Kidney capillary endothelial cell (primary cell): ENCODE data around the gene BECN2.
"Not testable (repeated sequence)": the region's sequence is repeated elsewhere in the genome, so short reads cannot be mapped to it uniquely, and the experiment has no call there.

Source experiments
- DNase-seq: peaks from one replicate; pipeline ENCODE4 v3.0.0-alpha.2; 2018; ENCODE audit warnings: low spot score

BECN2 gene

DNA sequence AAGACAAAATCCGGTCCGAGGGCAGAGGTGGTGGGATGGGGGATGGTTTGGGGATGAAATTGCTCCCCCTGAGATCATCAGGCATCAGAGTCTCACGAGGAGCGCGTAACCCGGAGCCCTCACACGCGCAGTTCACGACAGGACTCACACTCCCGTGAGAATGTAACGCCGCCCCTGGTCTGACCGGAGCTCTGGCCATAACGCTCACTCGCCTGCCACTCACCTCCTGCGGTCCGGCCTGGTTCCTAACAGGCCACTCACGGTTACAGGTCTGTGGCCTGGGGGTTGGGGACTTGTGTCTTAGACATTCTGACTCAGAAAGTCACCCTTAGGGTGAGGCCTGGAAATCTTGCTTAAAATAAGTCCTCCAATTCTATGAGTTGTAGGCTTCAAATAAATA is 21.5 kb downstream of the BECN2 start:
- no peak for DNase-seq

DNA sequence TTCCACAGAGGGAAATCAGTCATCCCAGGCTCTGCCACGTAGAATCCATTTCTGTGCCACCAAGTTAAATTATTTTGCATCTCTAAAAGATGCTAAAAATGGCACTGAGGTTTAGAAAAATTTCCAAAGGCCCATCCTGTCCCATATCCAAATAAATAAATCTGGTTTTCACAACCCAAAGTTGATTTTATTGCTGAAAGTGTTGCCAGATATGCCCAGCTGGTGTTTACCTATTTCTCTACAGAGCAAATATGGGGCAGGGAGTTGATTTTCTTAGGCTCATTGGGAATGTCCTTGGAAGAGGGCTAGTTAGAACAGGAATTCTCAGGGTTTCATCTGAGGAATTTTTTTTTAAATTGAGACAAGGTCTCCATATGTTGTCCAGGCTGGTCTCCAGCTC is 22.4 kb downstream of the BECN2 start:
- no peak for DNase-seq

DNA sequence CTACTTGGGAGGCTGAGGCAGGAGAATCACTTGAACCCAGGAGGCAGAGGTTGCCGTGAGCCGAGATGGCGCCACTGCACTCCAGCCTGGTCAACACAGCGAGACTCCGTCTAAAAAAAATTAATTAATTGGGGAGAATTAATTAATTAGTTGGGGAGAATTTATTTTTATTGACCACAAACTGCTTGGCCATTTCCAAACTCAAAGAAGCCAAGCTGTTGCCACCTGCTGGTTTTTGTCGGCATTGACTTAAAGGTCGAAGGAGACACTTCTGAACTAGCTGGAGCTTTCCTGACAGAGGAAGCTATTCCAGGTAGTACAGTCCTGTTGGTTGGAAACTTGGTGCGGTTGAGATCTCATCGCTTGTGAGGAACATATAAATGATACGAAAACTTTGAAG is 28.2 kb downstream of the BECN2 start:
- DNase-seq = peak; percentile 28

DNA sequence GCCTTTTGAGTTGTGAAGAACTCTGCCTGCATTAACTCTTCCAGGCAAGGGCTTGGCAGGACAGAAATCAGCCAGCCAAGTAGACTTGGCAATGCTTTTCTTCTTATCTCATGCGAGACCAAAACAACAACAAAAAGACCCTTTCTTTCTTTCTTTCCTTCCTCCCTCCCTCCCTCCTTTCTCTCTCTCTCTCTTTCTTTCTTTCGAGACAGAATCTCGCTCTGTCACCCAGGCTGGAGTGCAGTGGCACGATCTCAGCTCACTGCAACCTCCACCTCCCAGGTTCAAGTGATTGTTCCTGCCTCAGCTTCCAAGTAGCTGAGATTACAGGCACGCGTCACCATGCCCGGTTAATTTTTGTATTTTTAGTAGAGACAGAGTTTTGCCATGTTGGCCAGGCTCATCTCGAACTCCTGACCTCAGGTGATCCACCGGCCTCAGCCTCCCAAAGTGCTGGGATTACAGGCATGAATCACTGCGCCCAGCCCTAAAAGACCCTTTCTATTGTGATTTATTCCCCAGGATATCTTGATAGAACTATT is 30.9 kb downstream of the BECN2 start:
- not testable (repeated sequence) for DNase-seq

DNA sequence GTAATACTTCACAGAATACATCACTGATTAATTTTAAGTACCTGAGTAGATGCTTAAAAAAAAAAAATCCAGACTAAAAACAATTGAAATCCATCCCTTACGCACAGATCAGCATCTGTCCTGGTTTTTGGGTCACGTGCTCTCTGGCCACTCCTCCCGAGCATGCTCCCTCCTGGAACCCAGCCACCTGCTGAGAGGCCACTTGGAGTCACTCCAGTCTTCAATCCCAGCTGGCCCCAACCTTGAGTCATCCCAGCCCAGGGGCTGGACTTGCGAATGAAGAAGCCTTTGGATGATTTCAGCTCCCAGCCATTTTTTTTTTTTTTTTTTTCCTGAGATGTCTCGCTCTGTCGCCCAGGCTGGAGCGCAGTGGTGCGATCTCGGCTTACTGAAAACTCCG is 32.5 kb downstream of the BECN2 start:
- no peak for DNase-seq

DNA sequence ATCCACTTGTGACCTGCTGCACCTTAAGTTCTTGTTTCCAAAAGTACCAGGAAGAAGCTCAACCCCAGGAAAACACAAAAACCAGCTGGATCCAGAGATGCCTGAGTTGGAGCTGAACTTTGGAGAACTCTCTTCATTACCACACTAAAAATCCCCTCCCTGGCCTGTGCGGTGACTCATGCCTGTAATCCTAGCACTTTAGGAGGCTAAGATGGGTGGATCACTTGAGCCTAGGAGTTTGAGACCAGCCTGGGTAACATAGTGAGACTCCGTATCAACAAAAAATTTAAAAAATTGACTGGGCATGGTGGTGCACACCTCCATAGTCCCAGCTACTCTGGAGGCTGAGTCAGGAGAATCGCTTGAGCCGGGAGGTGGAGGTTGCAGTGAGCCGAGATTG is 35.2 kb downstream of the BECN2 start:
- no peak for DNase-seq

DNA sequence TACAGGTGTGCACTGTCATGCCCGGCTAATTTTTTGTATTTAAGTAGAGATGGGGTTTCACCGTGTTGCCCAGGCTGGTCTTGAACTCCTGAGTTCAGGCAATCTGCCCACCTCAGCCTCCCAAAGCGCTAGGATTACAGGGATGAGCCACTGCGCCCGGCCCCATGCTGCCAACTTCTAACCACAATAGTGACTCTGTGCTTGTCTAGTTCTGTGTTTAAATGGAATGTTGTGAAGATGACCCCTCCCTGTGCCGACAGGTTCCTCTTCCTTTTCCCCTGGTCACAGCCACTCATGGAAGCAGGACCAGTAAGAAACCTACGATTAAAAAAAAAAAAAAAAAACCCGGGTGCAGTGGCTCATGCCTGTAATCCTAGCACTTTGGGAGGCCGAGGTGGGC is 36.6 kb downstream of the BECN2 start:
- no peak for DNase-seq

DNA sequence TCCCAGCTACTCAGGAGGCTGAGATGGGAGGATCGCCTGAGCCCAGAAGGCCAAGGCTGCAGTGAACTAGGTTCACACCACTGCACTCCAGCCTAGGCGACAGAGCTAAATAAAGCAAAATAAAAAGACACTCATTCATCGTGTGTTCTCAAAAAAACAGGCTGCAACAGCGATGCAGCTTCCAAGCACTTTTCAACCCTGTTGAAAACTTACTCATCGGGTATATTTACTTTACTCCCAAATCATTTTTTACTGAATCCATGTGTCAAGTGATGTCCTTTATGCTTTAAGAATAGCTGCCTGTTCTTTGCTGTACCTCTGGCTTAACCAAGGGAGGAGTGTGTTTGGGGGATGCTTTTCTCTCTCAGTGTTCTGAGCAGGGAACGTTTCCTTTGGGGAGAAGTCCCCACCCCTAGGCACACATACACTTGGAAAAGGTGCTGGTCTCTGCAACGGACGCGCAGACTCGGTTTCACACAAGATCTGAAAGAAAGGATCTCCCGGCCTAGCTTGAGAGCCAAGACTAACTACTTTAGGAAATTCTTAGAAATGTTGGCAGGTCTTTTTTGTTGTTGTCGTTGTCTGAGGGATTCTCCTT is 39.9 kb downstream of the BECN2 start:
- no peak for DNase-seq

DNA sequence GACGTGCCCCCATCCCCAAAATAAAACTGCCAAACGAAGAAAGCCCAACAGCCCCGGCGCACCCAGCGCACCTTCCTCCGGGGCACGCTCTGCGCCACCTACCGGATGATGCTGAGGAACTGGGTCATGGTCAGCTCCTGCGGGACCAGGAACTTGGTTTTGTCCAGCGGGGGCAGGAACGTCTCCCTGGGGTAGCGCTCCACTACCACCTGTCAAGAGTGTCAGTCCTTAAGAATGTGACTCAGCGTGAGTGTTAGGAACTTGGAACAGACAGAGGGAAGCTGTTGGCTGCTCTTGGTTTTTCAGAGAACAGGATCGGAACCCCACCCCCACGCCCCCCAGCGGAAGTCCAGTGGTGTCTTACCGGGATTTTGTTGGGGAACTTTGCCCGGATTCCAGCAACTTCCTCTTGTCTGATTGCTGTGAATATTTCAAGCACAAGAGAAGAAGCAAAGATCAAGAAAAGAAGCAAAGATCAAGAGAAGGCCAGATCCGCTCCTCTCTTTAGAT is 40.9 kb downstream of the BECN2 start:
- peak; percentile 59 for DNase-seq

DNA sequence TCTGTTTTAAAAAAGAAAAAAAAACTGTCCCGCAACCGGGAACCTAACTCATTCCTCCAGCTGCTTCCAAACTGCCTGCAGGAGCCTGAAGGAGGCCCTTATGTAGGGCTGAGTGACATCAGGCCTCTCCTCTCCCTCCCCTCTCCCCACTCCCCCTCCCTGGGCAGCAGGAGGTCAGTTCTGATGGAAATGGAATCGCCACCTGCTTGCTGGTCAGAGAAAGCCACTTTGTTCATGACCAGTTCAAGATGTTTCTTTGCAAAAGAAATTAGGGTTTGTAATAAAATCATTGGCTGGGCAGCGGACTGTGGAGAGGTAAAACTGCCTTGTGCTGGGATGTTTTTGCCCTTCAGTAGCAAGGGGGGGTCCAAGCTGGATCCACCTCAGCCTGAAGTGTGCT is 41.5 kb downstream of the BECN2 start, which contains the start of gene MAP1LC3C:
MAP1LC3C (minus strand) TSS at position 73 of the 400 bp plus-strand sequence. CDS start 90 bp downstream, outside the sequence.
- no peak for DNase-seq

DNA sequence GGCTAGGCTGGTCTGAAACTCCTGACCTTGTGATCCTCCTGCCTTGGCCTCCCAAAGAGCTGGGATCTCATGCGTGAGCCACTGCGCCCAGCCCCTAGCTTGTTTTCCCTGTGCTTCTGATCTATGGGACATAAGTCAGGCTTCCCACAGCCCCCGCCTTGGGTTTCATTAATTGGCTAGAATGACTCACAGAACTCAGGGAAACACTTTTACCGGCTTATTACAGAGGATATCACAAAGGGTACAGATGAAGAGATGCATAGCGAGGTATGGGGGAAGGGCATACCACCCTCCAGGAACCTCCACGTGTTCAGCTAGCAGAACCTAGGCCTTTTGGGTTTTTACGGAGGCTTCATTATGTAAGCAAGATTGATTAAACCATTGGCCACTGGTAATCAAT is 42.9 kb downstream of the BECN2 start:
- DNase-seq = no peak

DNA sequence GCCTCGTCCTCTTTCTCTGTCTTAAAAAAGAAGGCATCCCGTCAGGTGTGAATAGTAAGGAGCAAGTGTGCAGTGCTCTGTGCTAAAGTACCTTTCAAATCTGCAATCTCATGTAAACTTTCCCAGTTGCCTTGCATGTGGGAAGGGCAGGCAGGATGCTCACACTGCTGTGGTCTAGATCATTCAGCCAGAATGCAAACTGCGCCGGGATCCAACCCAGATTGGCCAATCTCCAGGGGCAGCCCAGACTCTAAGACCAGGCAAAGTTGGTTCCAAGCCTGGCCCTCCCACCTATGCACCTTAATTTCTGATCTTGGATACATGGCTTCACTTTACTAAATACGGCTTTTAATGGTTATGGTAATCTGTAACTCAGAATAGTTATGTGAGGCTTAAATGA is 44.5 kb downstream of the BECN2 start:
- DNase-seq = no peak

DNA sequence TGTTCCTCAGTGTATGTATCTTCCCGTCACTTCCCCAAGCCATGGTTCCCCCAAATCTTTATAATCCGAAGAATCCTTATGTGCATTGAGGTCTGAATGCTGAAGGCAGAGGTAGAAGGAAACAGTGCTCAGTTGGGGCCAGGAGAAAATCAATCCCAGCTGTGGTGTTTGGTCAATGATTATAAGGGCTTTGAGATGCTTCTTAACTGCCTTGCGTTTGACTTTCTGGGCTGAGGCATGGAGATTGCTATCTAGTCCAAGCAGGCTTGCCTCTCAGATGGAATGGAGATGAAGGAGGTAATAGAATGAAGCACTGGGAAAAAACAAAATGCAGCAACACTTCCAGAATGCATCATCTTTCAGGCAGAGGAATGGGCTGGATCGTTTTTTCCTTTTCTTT is 44.9 kb downstream of the BECN2 start:
- DNase-seq = no peak

DNA sequence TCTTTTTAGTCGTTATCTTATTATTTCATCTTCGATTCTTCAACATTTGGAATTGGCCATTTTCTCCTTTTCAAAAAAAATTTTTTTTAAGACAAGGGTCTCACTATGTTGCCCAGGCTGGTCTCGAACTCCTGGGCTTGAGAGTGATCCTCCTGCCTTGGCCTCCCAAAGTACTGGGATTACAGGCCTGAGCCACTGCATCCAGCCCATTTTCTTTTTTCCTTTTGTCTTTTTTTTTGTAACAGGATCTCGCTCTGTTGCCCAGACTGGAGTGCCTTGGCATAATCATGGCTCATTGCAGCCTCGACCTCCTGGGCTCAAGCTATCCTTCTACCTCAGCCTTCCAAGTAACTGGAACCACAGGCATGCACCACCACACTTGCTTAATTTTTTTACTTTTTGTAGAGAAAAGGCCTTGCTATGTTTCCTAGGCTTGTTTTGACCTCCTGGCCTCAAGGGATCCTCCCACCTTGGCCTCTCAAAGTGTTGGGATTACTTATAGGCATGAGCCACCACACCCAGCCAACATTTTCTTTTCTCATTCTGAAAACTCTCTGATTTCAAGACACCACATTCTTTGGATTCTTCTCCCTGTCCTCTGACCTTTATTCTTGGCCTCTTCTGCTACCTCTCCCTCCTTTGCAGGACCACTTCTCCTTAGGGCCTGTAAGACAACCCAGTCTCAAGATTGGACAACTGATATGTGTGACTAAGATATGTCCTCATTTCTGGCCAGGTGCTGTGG is 47.4 kb downstream of the BECN2 start:
- DNase-seq = no peak

DNA sequence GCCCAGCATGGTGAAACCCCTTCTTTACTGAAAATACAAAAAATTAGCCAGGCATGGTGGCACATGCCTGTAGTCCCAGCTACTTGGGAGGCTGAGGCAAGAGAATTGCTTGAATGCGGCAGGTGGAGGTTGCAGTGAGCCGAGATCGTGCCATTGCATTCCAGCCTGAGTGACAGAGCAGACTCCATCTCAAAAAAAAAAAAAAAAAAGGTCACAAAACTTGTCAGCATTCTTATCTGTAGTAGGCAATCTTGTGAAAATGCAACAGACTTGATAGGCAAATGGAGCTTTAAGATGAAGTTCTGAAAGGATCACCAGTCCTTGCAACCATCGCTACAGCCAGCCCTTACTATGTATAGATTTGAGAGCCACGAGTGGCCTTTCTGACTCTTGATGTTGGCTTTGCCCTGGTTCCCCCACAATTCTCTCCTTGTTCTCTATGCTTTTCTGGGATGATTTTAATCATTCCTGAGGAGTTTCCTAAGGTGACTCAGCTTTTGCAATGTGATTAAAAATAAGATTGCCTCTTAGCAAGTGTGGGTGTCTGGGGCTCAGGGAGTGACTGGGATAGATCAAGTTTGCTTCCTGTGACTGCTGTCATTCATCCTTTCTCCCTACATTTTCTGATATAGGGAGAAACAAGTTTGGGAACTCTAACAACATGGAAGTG is 48.4 kb downstream of the BECN2 start:
- no peak for DNase-seq

DNA sequence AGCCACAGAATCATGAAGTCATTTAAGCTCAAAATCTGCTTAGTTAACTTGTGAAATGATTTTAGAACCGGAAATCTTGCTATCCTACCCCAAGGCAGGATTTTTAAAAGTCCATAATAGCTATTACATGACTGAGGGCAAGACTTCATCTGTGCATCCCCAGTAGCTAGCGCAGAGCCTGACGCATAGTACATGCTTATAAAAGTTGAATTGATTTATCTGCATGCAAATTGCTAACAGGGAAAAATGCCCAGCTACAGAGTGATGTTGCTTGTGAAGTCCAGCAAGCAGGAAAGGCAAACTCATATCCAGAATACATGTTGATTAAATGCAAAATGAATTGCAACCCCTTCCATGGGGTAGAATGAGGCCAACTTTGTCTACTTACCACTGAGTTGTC is 49.4 kb downstream of the BECN2 start:
- DNase-seq = no peak
